ENCODE results near the gene MTLN.
"Not testable (repeated sequence)": the region's sequence is repeated elsewhere in the genome, so short reads cannot be mapped to it uniquely, and the experiment has no call there.

Gene MTLN, protein sequence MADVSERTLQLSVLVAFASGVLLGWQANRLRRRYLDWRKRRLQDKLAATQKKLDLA

DNA sequence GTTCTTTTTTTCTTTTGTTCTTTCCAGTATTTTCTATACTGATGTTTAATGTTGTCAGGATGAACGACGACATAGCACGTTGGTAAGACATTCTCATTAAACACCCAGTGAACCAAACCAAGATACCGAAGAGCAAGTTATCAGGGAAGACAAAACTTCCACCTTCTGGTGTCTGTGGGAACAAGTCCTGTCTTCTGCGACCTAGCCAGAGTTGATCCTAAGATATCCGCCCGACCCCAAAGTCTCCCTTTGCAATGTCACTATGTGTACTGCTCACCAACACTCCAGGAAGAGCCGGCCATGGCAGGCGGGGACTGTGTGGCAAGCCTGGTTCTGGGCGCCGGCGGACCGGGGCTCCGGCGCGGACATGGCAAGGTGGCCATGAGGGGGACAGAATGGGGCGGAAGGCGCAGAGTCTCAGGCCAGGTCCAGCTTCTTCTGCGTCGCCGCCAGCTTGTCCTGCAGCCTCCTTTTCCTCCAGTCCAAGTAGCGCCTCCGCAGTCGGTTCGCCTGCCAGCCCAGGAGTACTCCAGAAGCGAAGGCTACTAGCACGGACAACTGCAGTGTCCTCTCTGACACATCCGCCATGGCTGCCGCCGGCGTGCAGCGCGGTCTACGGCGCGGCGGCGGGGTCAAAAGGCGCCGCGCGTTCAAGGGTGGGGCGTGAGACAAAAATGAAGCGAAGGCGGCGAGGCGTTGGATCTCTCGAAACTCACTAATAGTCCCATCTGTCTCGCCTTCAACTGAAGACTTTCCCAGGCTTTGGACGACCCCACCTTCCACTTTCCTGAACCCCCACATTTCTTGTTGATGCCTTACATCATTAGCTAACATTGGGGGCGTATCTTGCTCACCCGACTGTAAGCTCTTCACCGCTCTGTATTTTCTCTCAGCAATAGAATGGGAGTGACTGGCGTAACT lies at the start of gene MTLN:
Gene MTLN, minus strand, starts transcription at position 610 of the 921 bp plus-strand sequence. Its CDS starts 22 bp downstream, at position 588.
- peak; percentile 88 for DNase-seq

DNA sequence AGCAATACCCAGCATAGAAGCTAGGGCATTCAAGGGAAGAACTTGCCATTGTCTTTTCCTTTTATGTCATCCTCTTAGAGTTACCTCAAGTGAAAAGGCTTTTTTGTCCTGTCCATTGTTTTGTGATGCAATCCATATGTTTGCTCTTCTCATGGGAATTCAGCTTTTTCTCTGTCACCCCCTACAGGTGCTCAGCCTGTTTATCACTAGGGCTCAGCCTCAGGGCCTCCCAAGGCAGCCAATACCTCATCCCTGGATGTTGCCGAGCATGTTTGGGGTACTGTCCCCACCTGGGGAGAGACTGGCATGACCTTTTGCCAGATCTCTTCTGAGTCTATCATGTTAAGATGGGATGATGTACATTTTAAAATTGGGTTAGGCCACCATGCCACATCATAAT lies 49.6 kb upstream of the MTLN start:
- DNase-seq: not testable (repeated sequence)

DNA sequence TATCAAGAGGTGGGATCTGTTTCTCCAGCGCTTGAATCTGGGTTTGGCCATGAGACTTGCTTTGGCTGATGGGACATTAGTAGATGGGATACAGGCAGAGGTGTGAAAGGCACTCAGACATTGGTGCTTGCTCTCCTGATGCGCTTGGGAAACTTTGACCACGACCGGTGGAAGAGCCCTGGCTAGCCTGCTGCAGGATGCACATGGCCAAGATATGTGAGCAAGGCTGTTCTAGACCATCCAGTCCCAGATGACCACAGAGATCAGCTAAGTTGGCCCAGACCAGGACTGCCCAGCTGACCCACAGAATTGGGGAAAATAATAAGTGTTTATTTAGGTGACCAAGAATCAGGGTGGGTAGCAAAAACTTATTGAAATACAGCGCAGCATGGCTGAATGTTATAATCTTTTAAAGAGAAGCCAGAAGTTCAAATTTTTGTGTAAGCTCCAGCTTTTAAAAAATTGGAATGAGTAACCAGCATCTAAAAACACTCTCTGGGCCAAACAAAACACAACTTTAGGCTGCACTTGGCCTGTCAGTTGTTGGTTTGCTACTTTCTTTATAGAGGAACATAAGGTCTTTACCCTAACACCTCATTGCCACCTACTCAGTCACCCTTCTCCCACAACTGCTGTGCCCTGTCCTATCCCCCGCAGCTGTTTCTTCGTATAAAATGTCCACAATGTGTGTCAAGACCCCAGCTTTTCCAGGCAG lies 35.9 kb upstream of the MTLN start:
- DNase-seq: not testable (repeated sequence)

DNA sequence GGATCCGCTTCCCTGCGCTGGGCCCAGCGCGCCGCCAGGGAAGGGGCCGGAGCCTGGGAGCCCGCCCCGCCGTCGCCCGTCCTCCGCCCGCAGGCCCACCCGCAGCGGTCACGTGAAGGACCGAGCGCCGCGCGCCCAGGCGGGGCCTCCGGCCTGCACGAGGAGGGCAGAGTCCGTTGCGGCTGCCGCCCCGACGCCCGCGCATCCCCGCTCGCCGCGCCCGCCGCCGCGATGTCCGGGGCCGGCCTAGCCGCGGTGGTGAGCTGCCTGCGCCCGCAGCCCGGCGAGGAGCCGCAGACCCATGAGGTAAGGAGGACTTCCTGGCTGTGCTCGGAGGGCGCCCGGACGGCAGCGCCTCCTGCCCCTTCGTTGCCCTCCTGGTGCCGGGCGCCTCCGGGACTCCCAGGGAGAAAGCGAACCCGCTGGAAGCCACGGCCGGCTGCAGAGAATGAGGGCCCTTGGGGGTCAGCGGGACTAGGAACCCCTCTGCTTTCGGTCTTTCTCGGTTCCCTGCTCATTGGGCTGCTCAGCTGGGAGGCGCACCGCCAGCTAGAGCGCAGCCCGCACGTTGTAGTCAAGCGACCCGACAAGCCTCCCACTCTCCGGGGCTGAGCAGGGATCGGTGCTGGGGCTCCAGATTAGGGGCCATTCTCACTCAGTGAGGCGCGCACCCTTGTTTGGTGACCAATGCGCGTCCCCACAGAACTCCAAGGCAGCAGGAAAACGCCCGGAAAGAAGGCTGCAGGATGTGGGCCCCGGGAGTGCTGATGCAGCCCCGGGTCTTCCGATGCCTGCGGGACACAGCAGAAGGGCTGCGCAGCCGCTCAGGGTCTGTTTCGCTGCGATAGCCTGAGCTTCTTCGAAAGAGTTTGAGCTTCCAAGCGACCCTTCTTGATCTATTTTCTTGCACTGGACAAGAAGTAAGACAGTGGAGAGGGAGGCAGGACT lies 33.4 kb upstream of the MTLN start:
- DNase-seq: not testable (repeated sequence)

DNA sequence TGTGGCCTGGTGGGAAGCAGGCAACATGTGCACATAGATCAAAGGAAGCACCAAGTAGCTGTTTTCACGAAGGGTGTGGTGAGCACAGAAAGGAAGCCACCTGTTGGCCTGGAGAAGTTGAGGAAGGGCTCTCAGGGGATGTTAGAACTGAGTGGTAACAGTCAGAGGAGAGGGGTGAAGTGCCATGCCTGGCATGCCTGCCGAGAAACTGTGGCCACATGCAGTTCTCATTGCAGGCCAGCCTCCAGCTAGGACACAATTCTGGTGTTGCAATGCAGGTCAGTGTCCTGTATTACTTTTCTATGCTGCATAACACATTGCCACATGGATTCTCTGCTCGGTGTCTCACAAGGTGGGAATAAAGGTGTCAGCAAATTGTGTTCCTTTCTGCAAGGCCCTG lies 30.9 kb upstream of the MTLN start:
- DNase-seq: not testable (repeated sequence)

DNA sequence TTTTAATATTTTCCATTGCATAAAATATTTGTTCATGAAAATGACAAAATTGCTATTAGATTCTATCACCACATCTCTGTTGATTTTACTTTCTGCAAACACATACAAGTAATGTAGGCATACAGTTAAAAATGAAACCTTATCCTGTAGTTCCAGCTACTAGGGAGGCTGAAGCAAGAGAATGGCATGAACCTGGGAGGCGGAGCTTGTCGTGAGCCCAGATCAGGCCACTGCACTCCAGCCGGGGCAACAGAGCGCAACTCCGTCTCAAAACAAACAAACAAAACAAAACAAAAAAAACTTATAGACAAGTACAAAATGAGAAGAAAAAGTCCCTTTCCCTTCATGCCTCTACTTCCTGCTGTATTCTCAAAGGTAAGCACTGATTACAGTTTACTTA lies 22.2 kb upstream of the MTLN start:
- DNase-seq: not testable (repeated sequence)

DNA sequence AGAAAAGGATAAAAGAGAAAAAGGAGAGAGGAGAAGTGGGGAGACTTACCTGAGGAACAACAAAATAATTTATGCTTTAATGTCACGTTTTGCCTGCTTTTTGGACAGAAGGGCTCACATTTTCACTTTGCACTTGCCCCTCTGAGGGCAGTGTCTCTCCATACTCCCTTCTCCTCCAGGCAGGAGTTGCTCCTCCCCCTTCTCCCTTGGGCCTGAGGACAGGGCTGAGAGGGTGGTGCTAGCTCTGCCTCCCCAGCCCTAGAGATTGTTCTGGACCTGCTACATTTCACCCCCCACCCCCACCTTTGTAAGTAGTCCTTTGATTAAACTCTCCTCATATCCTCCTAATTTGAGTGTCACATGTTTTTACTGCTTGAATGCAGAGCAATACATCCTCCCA lies 17.5 kb upstream of the MTLN start:
- DNase-seq: not testable (repeated sequence)

DNA sequence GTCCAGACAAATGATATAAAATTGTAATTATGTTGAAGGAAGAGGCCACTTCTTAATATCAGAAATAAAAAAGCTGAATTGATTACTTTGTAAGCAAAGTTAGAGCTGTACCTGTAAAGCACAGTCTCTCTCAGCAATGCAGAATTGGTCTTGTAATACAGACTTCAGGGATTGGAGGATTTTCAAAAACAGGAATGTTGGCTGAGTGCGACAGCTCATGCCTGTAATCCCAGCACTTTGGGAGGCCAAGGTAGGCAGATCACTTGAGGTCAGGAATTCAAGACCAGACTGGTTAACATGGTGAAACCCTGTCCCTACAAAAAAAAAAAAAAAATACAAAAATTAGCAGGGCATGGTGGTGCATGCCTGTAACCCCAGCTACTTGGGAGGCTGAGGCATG lies 10.3 kb upstream of the MTLN start:
- DNase-seq: not testable (repeated sequence)

DNA sequence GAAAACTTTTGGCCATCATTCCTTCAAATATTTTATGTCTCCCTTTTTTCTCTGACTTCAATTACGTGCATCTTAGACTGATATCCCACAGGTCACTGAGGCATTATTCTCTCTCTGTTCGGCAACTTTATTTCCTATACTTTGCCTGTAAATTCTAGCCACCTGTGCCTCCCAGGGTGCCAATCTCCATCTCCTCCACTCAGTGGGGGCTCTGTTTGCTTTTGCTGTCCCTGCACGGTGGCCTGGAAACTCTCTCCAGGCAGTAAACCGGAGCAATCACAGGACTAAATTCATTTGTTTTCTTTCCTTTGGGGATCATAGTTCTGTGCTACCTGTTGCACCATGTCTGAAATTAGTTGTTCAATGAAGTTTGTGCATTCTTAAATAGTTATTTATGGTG lies 9.6 kb upstream of the MTLN start:
- DNase-seq: no peak

DNA sequence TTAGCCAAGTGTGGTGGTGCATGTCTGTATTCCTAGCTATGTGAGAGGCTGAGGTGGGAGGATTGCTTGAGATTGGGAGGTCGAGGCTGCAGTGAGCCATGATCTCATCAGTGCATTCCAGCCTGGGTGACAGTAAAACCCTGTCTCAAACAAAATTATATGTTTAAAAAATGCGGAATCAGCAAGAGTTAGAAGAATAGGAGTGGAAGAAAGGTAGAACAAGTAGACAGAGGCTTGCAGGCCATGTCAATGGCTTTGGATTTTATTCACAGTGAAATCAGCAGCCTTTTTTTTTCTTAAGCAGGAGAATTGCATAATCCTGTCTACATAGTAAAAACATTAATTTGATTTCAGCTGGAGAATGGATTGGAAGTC lies 7.8 kb upstream of the MTLN start:
- no peak for DNase-seq

DNA sequence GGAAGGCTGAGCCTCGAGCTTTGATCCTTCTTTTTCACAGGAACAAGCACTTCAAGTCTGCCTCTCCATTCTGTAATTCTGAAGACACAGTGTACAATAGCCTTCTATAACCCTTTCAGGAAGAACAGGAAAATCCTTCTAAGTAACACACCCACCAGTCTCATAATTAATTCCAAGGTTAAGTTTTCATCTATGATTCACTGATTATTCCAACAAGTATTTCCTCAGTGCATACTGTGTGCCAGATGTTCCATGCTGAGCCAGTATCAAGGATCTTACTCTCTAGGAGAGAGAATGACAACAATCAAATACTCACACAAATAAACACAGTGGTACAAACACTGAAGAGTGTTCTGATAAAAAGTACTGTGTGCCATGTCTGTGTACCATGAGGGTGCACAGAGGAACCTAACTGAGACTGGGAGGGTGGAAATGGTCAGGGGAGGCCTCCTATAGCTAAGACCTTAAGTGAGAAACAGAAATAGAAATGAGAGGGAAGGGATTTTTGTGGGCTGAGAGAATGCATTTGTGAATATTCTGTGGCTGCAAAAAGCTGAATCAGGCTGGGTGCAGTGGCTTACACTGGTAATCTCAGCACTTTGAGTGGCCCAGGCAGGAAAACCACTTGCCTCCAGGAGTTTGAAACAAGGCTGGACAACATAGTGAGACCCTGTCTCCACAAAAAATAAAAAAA lies 7.3 kb upstream of the MTLN start:
- DNase-seq: no peak

DNA sequence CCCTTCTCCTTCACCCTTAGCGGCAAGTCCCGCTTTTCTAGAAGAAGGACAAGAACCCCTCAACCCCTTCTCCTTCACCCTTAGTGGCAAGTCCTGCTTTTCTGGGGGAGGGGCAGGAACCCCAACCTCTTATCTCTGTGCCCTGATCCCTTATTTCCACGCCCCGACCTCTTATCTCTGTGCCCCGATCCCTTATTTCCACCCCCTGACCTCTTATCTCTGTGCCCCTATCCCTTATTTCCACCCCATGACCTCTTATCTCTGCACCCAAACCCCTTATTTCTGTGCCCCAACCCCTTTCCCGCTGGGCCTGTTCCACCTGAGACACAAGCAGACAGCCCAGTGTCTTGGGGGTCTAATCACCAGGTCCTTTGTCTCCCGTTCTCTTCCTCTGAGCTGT lies 6.5 kb upstream of the MTLN start:
- DNase-seq: not testable (repeated sequence)

DNA sequence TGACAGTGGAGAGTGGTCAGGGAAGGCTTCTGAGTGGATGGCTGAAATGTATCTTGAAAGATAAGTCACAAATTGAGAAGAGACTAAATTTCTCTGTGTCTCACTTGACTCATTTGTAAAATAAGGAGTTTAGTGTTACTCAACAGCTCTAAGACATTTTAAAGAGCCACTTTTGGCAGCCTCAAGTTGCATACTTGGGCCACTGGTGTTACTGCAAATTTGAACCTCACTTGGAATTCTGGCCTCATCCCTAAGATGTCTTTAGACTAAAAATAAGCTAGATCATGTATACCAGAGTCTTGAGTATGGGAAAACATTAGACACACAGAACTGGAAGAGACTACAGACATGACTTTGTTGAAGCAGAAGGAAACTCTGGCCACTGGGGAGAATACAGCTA lies 4.5 kb upstream of the MTLN start:
- no peak for DNase-seq

DNA sequence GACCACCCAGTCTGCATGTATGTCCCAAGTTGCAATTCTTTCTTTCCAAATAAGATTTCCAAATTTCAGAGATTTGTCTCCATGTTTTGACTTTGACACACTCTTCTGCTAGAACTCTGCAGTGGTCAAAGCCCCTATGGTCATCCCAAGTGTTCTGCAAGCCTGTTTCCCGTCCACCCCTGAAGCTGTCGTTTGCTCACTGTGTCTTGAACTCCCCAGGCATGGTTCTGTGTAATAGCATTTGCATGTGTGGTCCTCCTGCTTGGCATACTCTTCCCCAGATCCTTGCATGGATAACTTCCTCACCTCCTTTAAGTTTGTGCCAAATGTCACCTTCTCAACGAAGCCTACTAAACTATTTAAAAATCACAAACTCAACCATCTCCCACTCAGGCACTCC lies 3.9 kb upstream of the MTLN start:
- no peak for DNase-seq

DNA sequence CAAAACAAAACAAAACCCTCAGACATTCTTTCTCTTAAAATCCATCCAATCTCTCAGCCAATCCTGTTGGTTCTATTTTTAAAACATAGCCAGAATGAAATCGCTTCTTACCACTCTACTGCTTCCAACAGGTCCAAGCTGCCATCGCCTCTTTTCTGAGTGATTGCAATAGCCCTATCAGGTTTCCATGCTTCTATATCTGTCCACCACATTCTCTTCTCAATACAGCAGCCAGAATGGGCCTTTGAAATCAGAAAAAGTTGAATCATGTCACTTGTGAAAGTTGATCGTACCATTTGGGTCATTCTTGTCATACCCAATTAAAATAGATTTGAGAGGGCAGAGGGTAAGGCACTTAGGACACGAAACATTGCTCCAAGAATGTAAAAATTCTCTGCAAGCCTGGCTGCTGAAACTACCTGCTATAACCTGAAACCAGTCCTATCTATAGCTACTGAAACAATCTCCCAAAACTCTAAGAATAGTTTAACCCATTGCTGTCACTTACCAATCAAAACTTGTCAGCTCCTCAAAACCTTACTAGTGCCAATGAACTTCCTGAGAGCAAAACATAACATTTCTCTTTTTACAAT lies 3.3 kb upstream of the MTLN start:
- no peak for DNase-seq

DNA sequence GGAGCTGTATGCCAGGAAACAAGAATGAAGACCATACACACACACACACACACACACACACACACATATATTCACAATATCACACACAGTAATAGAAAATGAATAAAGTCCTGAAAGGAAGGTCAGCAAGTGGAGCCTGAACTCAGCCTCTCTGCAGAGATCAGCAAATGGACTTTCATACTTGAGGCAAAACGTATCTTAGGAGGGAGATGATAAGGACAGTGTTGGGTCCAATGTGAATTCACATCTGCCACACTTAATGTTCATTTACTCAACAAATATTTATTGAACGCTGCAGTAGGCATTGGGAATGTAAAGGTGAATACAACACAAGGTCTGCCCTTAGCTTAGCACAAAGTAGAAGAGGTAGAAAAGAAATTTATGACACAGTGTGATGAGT lies 2.7 kb upstream of the MTLN start:
- no peak for DNase-seq

DNA sequence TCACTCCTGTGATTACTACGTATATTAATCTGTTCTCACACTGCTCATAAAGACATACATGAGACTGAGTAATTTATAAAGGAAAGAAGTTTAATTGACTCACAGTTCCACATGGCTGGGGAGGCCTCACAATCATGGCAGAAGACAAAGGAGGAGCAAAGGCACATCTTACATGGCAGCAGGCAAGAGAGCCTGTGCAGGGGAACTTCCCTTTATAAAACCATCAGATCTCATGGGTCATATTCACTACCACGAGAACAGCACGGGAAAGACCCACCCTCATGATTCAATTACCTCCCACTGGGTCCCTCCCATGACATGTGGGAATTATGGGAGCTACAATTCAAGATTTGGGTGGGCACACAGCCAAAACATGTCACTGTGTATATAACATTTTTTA lies 1.2 kb upstream of the MTLN start:
- DNase-seq: not testable (repeated sequence)

DNA sequence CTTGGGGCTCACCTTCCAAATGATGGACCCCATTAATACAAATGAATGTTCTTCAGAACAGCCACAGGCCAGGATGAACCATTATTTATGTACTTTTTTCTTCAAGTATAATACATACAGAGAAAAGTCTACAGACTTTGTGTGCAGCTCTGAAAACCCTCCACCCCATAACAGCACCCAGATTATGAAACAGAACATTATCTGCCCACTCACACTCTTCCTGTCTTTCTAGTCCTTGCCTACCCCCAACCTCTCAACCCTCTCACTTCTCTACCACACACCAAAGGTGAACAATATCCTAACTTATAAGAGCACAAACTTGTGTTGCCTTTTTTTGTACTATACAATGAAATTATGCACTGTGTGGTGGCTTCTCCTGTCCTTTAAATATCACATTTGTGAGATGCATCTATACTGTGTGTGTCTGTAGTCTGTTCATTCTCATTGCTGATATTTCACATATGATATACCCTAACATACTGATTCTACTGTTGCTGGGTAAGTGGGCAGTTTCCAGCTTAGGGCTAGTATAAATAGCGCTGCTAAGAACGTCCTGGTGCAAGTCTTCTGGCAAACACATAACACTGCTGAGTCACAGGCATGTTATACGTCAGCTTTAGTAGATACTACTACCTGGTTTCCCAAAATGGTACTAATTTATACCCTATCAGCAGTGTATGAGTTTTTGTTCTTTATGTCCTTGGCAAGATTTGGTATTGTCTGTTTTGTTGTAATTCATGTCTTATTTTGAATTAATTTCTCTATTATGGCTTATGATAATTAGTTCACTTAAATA lies 6.5 kb downstream of the MTLN start:
- peak; percentile 69 for DNase-seq

DNA sequence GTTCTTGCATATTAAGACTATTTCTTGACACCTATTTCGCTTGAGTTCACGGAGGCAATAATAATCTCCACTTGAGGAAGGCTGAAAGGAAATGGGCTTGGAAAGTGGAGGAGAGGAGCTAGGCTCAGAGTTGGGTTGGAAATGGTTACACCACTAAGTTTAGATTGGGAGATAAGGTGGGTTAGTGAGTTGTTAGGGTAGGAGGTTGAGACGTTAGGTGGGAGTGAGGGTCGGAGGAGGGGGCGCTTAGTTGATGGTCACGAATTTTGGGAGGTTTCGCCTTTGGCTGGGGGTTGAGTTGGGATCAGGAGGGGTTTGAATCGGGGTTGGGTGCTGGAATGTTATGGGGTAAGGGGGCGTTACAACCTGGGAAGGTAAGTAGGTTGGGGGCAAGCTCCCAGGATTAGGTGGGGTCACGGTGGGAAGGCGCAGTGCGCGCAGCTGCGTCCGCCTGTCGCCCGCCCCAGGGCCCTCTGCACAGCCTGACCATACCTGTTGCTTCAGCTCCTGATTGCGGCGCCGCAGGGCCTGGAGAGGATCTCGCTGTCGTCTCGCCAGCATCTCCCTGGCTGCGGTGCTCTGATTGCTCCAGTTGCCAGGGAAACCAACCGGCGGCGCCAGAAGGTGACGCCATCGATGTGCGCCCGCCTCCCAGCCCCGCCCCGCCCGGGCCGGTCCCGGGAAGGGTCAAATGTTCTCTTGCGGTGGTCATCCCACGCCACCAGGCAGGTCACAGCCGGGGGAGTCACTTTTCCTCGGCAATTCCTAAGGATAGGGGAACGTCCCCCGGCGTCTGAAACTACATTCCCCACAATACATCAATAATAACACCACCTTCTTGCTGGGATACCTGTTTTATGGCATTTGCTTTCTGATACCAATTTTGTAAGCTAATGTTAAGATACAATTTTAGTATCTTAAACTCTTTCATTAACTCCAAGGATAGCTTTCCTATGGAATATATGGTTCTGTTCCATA lies 7.7 kb downstream of the MTLN start, which contains the start of gene NPHP1:
Gene NPHP1, minus strand, starts transcription at position 606 of the 978 bp plus-strand sequence. Its CDS starts 45 bp downstream, at position 561.
- peak; percentile 88 for DNase-seq
